K562 (cell line): Measurements from ENCODE around the gene SMG9. TPM values are rescaled to one million over a fixed set of nuclear protein-coding genes. Genes with fewer than 3 reads are reported as not detected.

Source experiments
- ARNT ChIP-seq, 2 experiments: fragments of 450-650 bp; IDR thresholded peaks; 2 replicates each; pipeline ENCODE4 v1.6.1; 2016; ENCODE audit warnings: mild to moderate bottlenecking in 1 of 2
- BHLHE40 ChIP-seq: IDR thresholded peaks from 2 replicates; pipeline ENCODE4 v1.6.1; 2011; ENCODE audit warnings: low read length, improper control_type of control experiment
- CC2D1A ChIP-seq: fragments of 450-650 bp; IDR thresholded peaks from 2 replicates; pipeline ENCODE4 v1.6.1; 2017; ENCODE audit warnings: mild to moderate bottlenecking
- E2F3 ChIP-seq: fragments of 250-450 bp; sonication (Bioruptor Pico); IDR thresholded peaks from 2 replicates; pipeline ENCODE4 v1.4.0; 2020; ENCODE audit warnings: mild to moderate bottlenecking
- HCFC1 ChIP-seq: IDR thresholded peaks from 2 replicates; pipeline ENCODE4 v1.6.1; 2012; ENCODE audit warnings: low read depth, low read length, improper control_type of control experiment
- KLF1 ChIP-seq: fragments of 450-650 bp; IDR thresholded peaks from 2 replicates; pipeline ENCODE4 v1.6.1; 2016; ENCODE audit warnings: missing genetic modification characterization, missing compliant biosample characterization
- MAFG ChIP-seq: fragments of 450-650 bp; conservative IDR thresholded peaks from 2 replicates; pipeline ENCODE4 v1.6.1; 2016; ENCODE audit warnings: missing genetic modification characterization, missing compliant biosample characterization
- MCM3 ChIP-seq: fragments of 450-650 bp; IDR thresholded peaks from 2 replicates; pipeline ENCODE4 v1.6.1; 2016
- NCOA4 ChIP-seq: fragments of 450-650 bp; IDR thresholded peaks from 2 replicates; pipeline ENCODE4 v1.6.1; 2018; ENCODE audit warnings: mild to moderate bottlenecking; ENCODE audit not compliant: partially characterized antibody
- NFIX ChIP-seq: fragments of 250-450 bp; sonication (Bioruptor Pico); IDR thresholded peaks from 2 replicates; pipeline ENCODE4 v1.4.0; 2020; ENCODE audit warnings: low read depth, mild to moderate bottlenecking, moderate library complexity
- NR2F6 ChIP-seq: fragments of 450-650 bp; formaldehyde crosslinking; IDR thresholded peaks from 2 replicates; pipeline ENCODE4 v1.4.0; 2020; ENCODE audit warnings: mild to moderate bottlenecking
- RBM15 ChIP-seq: fragments of 200-400 bp; formaldehyde crosslinking; IDR thresholded peaks from 2 replicates; pipeline ENCODE4 v1.6.1; 2018; ENCODE audit warnings: mild to moderate bottlenecking, low read length, moderate library complexity; ENCODE audit not compliant: insufficient read depth
- RFX1 ChIP-seq: fragments of 450-650 bp; IDR thresholded peaks from 2 replicates; pipeline ENCODE4 v1.6.1; 2016; ENCODE audit warnings: mild to moderate bottlenecking, moderate library complexity
- RNF2 ChIP-seq: sonication (generic); IDR thresholded peaks from 2 replicates; pipeline ENCODE4 v1.6.1; 2016
- SMARCB1 ChIP-seq: IDR thresholded peaks from 2 replicates; pipeline ENCODE4 v1.6.1; 2011; ENCODE audit warnings: improper control_type of control experiment, low read depth; ENCODE audit not compliant: insufficient read length
- SP2 ChIP-seq: IDR thresholded peaks from 2 replicates; pipeline ENCODE4 v1.6.1; 2011; ENCODE audit warnings: mild to moderate bottlenecking, low read depth, low read length, moderate library complexity; ENCODE audit not compliant: poor library complexity, severe bottlenecking; ENCODE audit errors: extremely low read depth
- SREBF2 ChIP-seq: sonication (generic); formaldehyde crosslinking; IDR thresholded peaks from 2 replicates; pipeline ENCODE4 v1.4.0; 2020; ENCODE audit warnings: mild to moderate bottlenecking, missing genetic modification reagents
- ZNF41 ChIP-seq: fragments of 250-450 bp; sonication (Bioruptor Pico); conservative IDR thresholded peaks from 2 replicates; pipeline ENCODE4 v1.4.0; 2020; ENCODE audit warnings: mild to moderate bottlenecking
- polyA plus RNA-seq, 8 experiments: library from polyadenylated mRNA; depleted of rRNA in 4 of 8; stranded (reverse) in 5 of 8; unstranded in 3 of 8; fragments of >200 nt; fragmentation: Nextera tagmentation in 2 of 8; fragmentation: Illumina TruSeq in 1 of 8; extraction: Ambion mirVana in 2 of 8; extraction: Trizol in 1 of 8; gene quantifications; 2 replicates each; pipeline versions ENCODE4 v1.2.1 to v1.2.3, GENCODE V29; 2011 to 2014; ENCODE audit warnings: inconsistent platforms in 1 of 8, missing spikeins in 1 of 8
- total RNA-seq, 7 experiments: library from RNA; depleted of rRNA in 6 of 7; stranded (reverse); fragments of >200 nt in 6 of 7; fragmentation: Illumina TruSeq in 2 of 7; extraction: Trizol in 2 of 7; gene quantifications; 2 replicates each; pipeline versions ENCODE4 v1.2.1 to v1.2.3, GENCODE V29; 2011 to 2021; ENCODE audit warnings: low replicate concordance in 1 of 7
- TF ChIP-seq, protein P1 (sequence below): fragments of 250-450 bp; sonication (Bioruptor Pico); IDR thresholded peaks from 2 replicates; pipeline ENCODE4 v1.5.0; 2021
- TF ChIP-seq, protein P2 (sequence below): sonication (generic); formaldehyde crosslinking; IDR thresholded peaks from 2 replicates; pipeline ENCODE4 v1.8.0; 2022; ENCODE audit warnings: mild to moderate bottlenecking, missing genetic modification reagents
- TF ChIP-seq, protein P3 (sequence below): sonication (generic); formaldehyde crosslinking; IDR thresholded peaks from 2 replicates; pipeline ENCODE4 v1.8.1; 2022; ENCODE audit warnings: missing genetic modification reagents
- TF ChIP-seq, protein P4 (sequence below): sonication (generic); formaldehyde crosslinking; IDR thresholded peaks from 2 replicates; pipeline ENCODE4 v1.8.1; 2022; ENCODE audit warnings: missing genetic modification reagents

The SMG9 gene
- total and polyA plus RNA-seq, 9 of the 15 experiments (the other 6 are each of a cell fraction or from before 2014, with no cell fraction given), result 1.7 to 79.7 (median 40.2) TPM

DNA sequence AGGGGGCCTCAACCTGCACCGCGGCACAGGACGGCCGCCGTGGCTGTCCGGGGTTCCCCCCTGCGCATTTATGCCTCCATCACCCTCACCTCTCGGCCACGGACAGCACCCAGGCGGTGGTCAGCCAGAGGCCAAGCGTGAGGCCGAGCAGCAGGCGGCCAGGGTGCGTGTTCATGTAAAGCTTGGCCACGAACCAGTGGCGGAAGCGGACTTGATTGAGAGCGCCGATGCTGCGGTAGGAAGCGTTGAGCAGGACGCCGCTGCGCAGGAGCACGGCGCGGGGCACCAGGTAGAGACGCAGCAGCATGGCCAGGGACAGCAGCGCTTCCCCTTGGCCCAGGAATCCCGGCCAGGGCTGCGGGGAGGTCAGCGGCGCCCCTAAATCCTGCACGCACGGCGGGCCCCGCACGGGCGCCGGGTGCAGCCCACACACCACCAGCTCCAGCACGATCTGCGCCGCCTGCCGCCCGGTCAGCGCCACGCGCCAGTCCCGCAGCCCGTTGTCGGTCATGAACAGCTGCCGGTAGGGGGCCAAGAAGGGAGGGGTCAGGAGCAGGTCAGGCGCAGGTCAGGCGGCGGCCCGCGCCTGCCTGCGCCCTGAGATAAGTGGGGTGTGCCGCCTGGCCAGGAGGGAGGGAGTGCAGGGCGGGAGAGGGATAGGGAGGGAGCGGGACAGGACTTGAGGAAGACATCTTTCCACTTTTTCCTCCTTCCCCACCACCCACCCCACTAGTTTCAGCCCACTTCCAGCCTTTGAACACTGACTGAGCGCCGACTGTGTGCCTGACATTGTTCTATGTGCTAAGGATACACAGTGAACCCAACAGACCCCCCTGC lies 19.6 kb upstream of the SMG9 start (continued):
- TF ChIP-seq NFIX (CRISPR knock-in tag) (no peak), MAFG (tag) (no peak), ZNF41 (CRISPR knock-in tag) (no peak), MCM3 (no peak), HCFC1 (peak; percentile 56; the same call in 1 of the 2 replicates), SREBF2 (CRISPR knock-in tag) (no peak), ARNT (IDR thresholded peaks at IDR 0.05) (peak; percentile 45 to 60; a peak in 1 of 4 replicates), BHLHE40 (peak; percentile 99), NR2F6 (CRISPR knock-in tag) (no peak), KLF1 (tag) (peak; percentile 100), CC2D1A (peak; percentile 55; the same call in 1 of the 2 replicates), RNF2 (peak; percentile 98), E2F3 (CRISPR knock-in tag) (peak; percentile 78; the same call in 1 of the 2 replicates), SP2 (no peak), RFX1 (no peak), RBM15 (no peak), SMARCB1 (no peak), NCOA4 (no peak)
- TF ChIP-seq, protein P1, sequence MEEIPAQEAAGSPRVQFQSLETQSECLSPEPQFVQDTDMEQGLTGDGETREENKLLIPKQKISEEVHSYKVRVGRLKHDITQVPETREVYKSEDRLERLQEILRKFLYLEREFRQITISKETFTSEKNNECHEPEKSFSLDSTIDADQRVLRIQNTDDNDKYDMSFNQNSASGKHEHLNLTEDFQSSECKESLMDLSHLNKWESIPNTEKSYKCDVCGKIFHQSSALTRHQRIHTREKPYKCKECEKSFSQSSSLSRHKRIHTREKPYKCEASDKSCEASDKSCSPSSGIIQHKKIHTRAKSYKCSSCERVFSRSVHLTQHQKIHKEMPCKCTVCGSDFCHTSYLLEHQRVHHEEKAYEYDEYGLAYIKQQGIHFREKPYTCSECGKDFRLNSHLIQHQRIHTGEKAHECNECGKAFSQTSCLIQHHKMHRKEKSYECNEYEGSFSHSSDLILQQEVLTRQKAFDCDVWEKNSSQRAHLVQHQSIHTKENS (CRISPR knock-in tag), result no peak
- TF ChIP-seq, protein P2, sequence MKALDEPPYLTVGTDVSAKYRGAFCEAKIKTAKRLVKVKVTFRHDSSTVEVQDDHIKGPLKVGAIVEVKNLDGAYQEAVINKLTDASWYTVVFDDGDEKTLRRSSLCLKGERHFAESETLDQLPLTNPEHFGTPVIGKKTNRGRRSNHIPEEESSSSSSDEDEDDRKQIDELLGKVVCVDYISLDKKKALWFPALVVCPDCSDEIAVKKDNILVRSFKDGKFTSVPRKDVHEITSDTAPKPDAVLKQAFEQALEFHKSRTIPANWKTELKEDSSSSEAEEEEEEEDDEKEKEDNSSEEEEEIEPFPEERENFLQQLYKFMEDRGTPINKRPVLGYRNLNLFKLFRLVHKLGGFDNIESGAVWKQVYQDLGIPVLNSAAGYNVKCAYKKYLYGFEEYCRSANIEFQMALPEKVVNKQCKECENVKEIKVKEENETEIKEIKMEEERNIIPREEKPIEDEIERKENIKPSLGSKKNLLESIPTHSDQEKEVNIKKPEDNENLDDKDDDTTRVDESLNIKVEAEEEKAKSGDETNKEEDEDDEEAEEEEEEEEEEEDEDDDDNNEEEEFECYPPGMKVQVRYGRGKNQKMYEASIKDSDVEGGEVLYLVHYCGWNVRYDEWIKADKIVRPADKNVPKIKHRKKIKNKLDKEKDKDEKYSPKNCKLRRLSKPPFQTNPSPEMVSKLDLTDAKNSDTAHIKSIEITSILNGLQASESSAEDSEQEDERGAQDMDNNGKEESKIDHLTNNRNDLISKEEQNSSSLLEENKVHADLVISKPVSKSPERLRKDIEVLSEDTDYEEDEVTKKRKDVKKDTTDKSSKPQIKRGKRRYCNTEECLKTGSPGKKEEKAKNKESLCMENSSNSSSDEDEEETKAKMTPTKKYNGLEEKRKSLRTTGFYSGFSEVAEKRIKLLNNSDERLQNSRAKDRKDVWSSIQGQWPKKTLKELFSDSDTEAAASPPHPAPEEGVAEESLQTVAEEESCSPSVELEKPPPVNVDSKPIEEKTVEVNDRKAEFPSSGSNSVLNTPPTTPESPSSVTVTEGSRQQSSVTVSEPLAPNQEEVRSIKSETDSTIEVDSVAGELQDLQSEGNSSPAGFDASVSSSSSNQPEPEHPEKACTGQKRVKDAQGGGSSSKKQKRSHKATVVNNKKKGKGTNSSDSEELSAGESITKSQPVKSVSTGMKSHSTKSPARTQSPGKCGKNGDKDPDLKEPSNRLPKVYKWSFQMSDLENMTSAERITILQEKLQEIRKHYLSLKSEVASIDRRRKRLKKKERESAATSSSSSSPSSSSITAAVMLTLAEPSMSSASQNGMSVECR (CRISPR knock-in tag), result peak; percentile 97
- TF ChIP-seq, protein P3, sequence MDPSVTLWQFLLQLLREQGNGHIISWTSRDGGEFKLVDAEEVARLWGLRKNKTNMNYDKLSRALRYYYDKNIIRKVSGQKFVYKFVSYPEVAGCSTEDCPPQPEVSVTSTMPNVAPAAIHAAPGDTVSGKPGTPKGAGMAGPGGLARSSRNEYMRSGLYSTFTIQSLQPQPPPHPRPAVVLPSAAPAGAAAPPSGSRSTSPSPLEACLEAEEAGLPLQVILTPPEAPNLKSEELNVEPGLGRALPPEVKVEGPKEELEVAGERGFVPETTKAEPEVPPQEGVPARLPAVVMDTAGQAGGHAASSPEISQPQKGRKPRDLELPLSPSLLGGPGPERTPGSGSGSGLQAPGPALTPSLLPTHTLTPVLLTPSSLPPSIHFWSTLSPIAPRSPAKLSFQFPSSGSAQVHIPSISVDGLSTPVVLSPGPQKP (CRISPR knock-in tag), result no peak
- TF ChIP-seq, protein P4, sequence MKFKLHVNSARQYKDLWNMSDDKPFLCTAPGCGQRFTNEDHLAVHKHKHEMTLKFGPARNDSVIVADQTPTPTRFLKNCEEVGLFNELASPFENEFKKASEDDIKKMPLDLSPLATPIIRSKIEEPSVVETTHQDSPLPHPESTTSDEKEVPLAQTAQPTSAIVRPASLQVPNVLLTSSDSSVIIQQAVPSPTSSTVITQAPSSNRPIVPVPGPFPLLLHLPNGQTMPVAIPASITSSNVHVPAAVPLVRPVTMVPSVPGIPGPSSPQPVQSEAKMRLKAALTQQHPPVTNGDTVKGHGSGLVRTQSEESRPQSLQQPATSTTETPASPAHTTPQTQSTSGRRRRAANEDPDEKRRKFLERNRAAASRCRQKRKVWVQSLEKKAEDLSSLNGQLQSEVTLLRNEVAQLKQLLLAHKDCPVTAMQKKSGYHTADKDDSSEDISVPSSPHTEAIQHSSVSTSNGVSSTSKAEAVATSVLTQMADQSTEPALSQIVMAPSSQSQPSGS (CRISPR knock-in tag), result no peak; the same call in 1 of the 2 replicates
